Cardiac fibroblast (primary cell): ENCODE measurements around the gene NLRC3.
A peak's percentile ranks its signal among the peaks of the same experiment; 100 is the strongest.
"Not testable (repeated sequence)": the region's sequence is repeated elsewhere in the genome, so short reads cannot be mapped to it uniquely, and the experiment has no call there.

Experiments
- DNase-seq, 2 donors: peaks; one replicate each; pipeline versions ENCODE4 v3.0.0 to v3.0.0-alpha.2; 2010; ENCODE audit warnings: low read depth in 2 of 2
- H3K4me3 ChIP-seq, 2 donors: replicated peaks in 1 of 2; 1 replicate in 1 of 2; 2 replicates in 1 of 2; pipeline ENCODE4 v1.5.1; 2011; ENCODE audit warnings: low read depth in 2 of 2, low read length in 2 of 2, mild to moderate bottlenecking in 2 of 2, moderate library complexity in 1 of 2
- TF ChIP-seq, protein P1 (sequence below): IDR thresholded peaks from one replicate; pipeline ENCODE4 v1.5.1; 2011; ENCODE audit warnings: low read depth, mild to moderate bottlenecking, low read length, inconsistent platforms

Gene NLRC3

DNA sequence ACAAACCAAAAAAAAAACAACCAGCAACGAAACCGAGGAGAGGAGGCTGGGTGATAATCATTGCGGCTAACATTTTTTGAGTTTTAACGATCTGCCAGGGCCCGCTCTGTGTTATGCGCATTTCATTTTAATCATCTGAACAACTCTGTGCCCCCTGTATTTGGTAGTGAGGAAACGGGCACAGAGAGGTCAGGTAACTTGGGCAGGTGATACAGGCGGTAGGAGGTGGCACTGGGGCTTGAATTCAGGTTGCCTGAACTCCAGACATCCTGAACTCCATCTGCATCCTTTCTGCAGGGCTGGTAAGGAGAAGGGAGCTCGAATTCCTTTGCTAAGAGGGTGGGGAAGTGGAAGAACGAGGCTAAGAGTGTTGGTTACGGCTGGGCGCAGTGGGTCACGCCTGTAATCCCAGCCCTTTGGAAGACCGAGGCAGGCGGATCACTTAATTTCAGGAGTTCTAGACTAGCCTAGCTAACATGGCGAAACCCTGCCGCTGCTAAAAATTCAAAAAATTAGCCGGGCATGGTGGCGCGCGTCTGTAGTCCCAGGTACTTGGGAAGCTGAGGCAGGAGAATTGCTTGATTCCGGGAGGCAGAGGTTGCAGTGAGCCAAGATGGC lies 75.3 kb downstream of the NLRC3 start:
- TF ChIP-seq, protein P1, sequence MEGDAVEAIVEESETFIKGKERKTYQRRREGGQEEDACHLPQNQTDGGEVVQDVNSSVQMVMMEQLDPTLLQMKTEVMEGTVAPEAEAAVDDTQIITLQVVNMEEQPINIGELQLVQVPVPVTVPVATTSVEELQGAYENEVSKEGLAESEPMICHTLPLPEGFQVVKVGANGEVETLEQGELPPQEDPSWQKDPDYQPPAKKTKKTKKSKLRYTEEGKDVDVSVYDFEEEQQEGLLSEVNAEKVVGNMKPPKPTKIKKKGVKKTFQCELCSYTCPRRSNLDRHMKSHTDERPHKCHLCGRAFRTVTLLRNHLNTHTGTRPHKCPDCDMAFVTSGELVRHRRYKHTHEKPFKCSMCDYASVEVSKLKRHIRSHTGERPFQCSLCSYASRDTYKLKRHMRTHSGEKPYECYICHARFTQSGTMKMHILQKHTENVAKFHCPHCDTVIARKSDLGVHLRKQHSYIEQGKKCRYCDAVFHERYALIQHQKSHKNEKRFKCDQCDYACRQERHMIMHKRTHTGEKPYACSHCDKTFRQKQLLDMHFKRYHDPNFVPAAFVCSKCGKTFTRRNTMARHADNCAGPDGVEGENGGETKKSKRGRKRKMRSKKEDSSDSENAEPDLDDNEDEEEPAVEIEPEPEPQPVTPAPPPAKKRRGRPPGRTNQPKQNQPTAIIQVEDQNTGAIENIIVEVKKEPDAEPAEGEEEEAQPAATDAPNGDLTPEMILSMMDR: no peak
- no peak for DNase-seq
- H3K4me3 ChIP-seq: peak overlapping the region; percentile 68 to 80

GRCh38 chr16:3501412-3501761 lies 75.8 kb downstream of the NLRC3 start:
- peak overlapping the region; percentile 68 to 80 for H3K4me3 ChIP-seq
- DNase-seq: not testable (repeated sequence)

DNA sequence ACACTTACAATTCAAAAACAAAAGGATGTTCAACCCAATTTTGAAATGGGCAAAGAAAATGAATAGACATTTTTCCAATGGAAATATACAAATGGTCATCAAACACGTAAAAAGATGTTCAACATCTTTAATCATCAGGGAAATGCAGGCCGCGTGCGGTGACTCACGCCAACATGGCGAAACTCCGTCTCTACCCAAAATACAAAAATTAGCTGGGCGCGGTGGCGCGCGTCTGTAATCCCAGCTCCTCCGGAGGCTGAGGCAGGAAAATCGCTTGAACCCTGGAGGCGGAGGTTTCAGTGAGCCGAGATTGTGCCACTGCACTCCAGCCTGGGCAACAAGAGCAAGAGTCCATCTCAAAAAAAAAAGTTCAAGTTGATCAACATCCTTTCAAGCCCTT lies 78.2 kb downstream of the NLRC3 start:
- no peak overlapping the region for H3K4me3 ChIP-seq
- TF ChIP-seq, protein P1: no peak
- DNase-seq: no peak

DNA sequence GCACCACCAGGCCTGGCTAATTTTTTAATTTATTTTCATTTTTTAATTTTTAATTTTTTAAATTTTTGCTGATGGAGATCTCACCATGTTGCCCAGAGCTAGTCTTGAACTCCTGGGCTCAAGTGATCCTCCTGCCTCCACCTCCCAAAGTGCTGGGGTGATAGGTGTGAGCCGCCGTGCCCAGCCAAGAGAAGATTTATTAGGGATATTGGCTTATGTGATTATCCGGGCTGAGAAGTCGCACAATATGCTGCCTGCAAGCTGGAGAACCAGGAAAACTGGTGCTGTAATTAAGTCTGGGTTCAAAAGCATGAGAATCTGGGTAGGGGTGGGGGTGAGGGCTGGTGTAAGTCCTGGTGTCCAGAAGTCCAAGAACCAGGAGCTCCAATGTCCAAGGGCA lies 79.4 kb downstream of the NLRC3 start:
- H3K4me3 ChIP-seq: no peak overlapping the region
- DNase-seq: no peak
- TF ChIP-seq, protein P1: no peak

DNA sequence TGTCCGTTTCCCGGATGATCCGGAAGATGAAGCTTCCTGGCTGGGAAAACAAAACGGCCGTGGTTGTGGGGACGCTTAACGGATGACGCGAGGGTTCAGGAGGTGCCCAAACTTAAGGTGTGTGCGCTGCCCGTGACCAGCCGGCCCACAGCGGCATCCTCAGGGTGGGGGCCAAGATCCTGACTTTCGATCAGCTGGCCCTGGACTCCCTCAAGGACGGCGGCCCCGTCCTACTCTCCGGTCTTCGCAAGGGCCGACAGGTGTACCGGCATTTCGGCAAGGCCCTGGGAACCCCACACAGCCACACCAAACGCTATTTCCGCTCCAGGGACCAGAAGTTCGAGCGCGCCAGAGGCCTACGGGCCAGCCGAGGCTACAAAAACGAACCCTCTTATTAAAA lies 80.8 kb downstream of the NLRC3 start:
- no peak overlapping the region for H3K4me3 ChIP-seq
- TF ChIP-seq, protein P1: no peak
- DNase-seq: no peak

- TF ChIP-seq, protein P1: no peak
- H3K4me3 ChIP-seq: no peak within 1 kb of the TSS
- DNase-seq: no peak
Observed at GRCh38 chr16:3495176-3495575, 82.0 kb downstream of the NLRC3 start, which contains the start of gene C16orf90. TSS of gene C16orf90 (minus strand) at chr16:3495489. CDS start at chr16:3495421, 68 bp downstream.

DNA sequence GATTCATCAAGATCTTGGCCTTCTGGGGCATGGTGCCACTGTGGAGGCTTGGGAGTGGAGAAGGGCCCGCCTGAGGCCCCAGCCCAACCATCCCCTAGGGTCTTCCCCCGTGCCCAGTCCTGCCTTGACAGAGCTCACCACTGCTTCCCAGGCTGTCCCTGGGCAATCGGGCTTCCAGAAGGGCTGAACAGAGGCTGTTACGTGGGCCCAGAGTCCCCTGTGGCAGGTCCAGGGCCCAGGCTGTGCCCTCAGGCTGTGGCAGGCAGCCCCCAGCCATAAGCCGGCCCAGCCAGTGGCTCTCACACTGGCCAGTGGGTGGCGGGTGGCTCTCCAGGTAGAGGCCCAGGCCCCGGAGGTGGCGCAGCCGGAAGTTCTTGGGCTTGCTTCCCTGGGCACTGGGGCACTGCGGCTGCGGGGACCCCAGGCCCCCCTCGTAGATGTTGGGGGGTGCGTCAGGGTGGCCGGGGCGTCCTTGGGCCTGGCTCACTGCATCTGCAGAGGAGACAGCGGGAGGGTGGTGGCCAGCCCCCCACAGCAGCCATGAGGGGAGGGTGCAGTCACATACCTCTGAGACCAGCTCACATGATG lies 82.7 kb downstream of the NLRC3 start:
- TF ChIP-seq, protein P1: no peak
- no peak for DNase-seq

More for the DNA sequence above, 82.7 kb downstream of the NLRC3 start:
- H3K4me3 ChIP-seq: no peak overlapping the region
